Right lobe of liver (tissue), 6 donors: ENCODE measurements around the gene PTPRD. TPM values are rescaled to one million over a fixed set of nuclear protein-coding genes. Genes with fewer than 3 reads are reported as not detected.

Experiments used
- ATAC-seq, 4 donors: fragments of 200-7000 bp; cut with Tn5 transposase; one replicate each; pipeline ENCODE4 v1.9.1; 2020; ENCODE audit warnings: mild to moderate bottlenecking in 4 of 4, moderate library complexity in 4 of 4
- DNase-seq, 3 donors: peaks; one replicate each; pipeline ENCODE4 v3.0.0-alpha.2; 2020
- H3K27ac ChIP-seq, 3 donors: fragments of 200-600 bp; one replicate each; pipeline ENCODE4 v1.8.0; 2022
- H3K27me3 ChIP-seq, 2 donors: fragments of 200-600 bp; one replicate each; pipeline ENCODE4 v1.8.0; 2022
- H3K36me3 ChIP-seq, 4 donors: fragments of 200-600 bp; sonication (generic) in 1 of 4; one replicate each; pipeline versions ENCODE4 v1.5.1 to v1.8.0; 2017 to 2022; ENCODE audit warnings: control low read depth in 1 of 4
- H3K4me1 ChIP-seq, 4 donors: fragments of 200-600 bp; sonication (generic) in 1 of 4; one replicate each; pipeline versions ENCODE4 v1.5.1 to v1.8.0; 2017 to 2022; ENCODE audit warnings: control low read depth in 1 of 4
- H3K4me3 ChIP-seq, 3 donors: fragments of 200-600 bp; one replicate each; pipeline ENCODE4 v1.8.0; 2022
- H3K9me3 ChIP-seq, 4 donors: fragments of 200-600 bp; sonication (generic) in 1 of 4; one replicate each; pipeline versions ENCODE4 v1.5.1 to v1.8.0; 2017 to 2022; ENCODE audit warnings: control low read depth in 1 of 4
- POLR2A ChIP-seq: fragments of 450-650 bp; IDR thresholded peaks from one replicate; pipeline ENCODE4 v1.6.1; 2017; ENCODE audit warnings: antibody characterized with exemption, mild to moderate bottlenecking
- WGBS: methylation state at CpG from one replicate; pipeline ENCODE4 v1.1.6; 2018; ENCODE audit warnings: low coverage, low lambda C conversion rate; ENCODE audit not compliant: insufficient coverage; ENCODE audit errors: missing lambda C conversion rate; 5-methylcytosine and 5-hydroxymethylcytosine counted together
- intact Hi-C, 2 donors: fragments of 100-400 bp; cut with DNase I; formaldehyde crosslinking; loops; one replicate each; pipeline versions ENCODE4 v1.11.2 to v1.14.1; 2022
- total RNA-seq, 6 experiments: library from RNA; depleted of rRNA in 2 of 6; stranded (reverse); fragments of >200 nt in 2 of 6; fragmentation: NEBNext Ultra II Directional in 3 of 6; extraction: Animal tissue kit (Norgen Biotek cat#: 25700) in 3 of 6; gene quantifications; one replicate each; pipeline versions ENCODE4 v1.1.0 to v1.2.4, GENCODE V29; 2016 to 2023
- TF ChIP-seq, protein P1 (sequence below), 4 donors: fragments of 200-600 bp in 3 of 4; fragments of 450-650 bp in 1 of 4; IDR thresholded peaks; one replicate each; pipeline versions ENCODE4 v1.5.1 to v1.8.0; 2016 to 2022; ENCODE audit warnings: antibody characterized with exemption in 4 of 4, mild to moderate bottlenecking in 2 of 4
- donor health status: DM: no; HTN: yes; CAD: no.
- donor health status: DM: no; HTN: no; CAD: no.
- donor health status: DM: no; HTN: no; CAD: no.
- donor health status: DM: no; HTN: yes; CAD: no.
- donor health status: DM: no; HTN: yes; CAD: no.

PTPRD gene
- total RNA-seq, 6 experiments from 2014 or later, result 5.4 to 29.8 (median 13.9) TPM

DNA sequence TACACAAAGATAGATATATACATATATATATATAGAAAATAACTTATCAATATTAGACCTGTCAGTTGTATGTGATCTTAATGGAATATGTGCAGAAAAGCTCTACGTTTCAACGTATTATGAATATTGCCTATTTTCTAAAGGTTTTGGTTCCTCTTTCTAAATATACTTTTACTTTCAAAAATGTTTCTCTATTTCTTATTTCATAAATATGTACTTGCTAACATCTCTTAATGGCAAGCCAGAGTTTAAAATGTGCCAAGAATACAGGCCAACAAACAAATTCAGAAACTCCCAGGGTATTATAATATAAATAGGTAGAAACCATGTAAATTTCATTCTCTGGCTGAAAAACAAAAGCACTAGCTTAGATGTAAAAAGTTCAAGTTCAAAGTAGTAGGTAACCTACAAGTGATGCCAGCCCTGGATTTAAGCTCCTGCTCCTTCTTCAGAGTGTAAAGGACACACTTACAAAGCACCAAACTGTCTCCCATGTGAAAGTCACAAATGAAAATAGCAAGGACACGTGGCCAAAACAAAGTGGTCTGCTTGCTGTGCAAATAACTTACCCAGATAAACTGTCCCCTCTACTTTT is 2128.1 kb downstream of the PTPRD start:
- Histone ChIP-seq H3K4me3 (no peak overlapping the region), H3K27ac (no peak overlapping the region), H3K36me3 (no peaks in the 10 kb centered on the region), H3K4me1 (no peaks in the 10 kb centered on the region), H3K9me3 (no peaks in the 10 kb centered on the region), H3K27me3 (no peaks in the 10 kb centered on the region)
- intact Hi-C loops, result no loop called here
- 65% methylated on average over 3 of the region's 3 CpGs for WGBS
- DNase-seq (no peak), ATAC-seq (no peak)
- TF ChIP-seq POLR2A, result no peak
- TF ChIP-seq, protein P1, sequence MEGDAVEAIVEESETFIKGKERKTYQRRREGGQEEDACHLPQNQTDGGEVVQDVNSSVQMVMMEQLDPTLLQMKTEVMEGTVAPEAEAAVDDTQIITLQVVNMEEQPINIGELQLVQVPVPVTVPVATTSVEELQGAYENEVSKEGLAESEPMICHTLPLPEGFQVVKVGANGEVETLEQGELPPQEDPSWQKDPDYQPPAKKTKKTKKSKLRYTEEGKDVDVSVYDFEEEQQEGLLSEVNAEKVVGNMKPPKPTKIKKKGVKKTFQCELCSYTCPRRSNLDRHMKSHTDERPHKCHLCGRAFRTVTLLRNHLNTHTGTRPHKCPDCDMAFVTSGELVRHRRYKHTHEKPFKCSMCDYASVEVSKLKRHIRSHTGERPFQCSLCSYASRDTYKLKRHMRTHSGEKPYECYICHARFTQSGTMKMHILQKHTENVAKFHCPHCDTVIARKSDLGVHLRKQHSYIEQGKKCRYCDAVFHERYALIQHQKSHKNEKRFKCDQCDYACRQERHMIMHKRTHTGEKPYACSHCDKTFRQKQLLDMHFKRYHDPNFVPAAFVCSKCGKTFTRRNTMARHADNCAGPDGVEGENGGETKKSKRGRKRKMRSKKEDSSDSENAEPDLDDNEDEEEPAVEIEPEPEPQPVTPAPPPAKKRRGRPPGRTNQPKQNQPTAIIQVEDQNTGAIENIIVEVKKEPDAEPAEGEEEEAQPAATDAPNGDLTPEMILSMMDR (IDR thresholded peaks at IDR 0.05), result no peak

DNA sequence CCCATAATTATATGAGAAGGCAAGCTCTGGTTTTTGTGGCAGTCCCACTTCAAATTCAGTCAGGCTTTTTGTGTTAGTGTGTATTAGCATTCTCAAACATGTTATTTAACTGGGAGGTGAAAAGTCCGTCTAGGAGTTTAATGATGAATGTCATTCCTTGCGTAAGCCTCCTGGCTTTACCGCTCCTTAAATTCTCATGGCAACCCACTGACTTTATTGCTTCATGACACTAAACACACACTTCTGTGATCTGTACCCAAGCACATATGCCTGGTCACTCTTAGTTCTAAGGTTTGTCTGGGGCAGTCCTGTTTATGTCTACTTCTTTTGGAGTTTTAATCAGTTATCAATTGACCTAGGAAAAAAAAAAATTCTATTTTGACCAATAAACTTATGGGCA is 2135.4 kb downstream of the PTPRD start:
- intact Hi-C loops, result no loop called here
- 61% methylated on average over 3 of the region's 3 CpGs for WGBS
- no peak overlapping the region for H3K4me3 ChIP-seq
- no peak overlapping the region for H3K27ac ChIP-seq
- H3K4me1 ChIP-seq, result no peaks in the 10 kb centered on the region
- no peak for TF ChIP-seq POLR2A
- TF ChIP-seq, protein P1 (IDR thresholded peaks at IDR 0.05), result no peak
- ATAC-seq, result peak in 1 of 4 donors; percentile 30
- no peak for DNase-seq
- H3K9me3 ChIP-seq, result no peaks in the 10 kb centered on the region
- H3K27me3 ChIP-seq, result no peaks in the 10 kb centered on the region
- H3K36me3 ChIP-seq, result no peaks in the 10 kb centered on the region

DNA sequence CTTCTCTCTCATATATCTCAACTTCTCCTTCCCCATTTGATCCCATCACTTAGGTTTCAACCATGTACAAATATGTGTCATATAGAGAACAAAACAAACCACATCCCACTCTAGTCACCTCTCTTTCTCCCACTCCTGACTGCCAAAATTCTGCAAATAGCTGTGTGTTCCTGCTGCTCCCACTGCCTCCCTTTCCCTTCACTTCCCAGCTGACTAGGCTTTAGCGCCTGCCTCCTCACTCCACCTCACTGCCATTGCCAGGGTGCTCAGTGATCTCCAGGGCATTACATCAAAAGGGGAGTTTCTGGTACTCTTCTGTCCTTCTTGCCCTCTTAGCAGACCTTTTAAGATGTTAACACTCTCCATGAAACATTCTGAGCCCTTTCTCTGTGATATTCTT is 2137.9 kb downstream of the PTPRD start:
- Histone ChIP-seq H3K4me1 (no peaks in the 10 kb centered on the region), H3K36me3 (no peaks in the 10 kb centered on the region), H3K4me3 (no peak overlapping the region), H3K27ac (no peak overlapping the region), H3K9me3 (no peaks in the 10 kb centered on the region), H3K27me3 (no peaks in the 10 kb centered on the region)
- TF ChIP-seq POLR2A, result no peak
- TF ChIP-seq, protein P1 (IDR thresholded peaks at IDR 0.05), result no peak
- WGBS, result 100% methylated on average over 1 of the region's 1 CpG
- ATAC-seq (no peak), DNase-seq (no peak)
- intact Hi-C loops, result no loop called here

DNA sequence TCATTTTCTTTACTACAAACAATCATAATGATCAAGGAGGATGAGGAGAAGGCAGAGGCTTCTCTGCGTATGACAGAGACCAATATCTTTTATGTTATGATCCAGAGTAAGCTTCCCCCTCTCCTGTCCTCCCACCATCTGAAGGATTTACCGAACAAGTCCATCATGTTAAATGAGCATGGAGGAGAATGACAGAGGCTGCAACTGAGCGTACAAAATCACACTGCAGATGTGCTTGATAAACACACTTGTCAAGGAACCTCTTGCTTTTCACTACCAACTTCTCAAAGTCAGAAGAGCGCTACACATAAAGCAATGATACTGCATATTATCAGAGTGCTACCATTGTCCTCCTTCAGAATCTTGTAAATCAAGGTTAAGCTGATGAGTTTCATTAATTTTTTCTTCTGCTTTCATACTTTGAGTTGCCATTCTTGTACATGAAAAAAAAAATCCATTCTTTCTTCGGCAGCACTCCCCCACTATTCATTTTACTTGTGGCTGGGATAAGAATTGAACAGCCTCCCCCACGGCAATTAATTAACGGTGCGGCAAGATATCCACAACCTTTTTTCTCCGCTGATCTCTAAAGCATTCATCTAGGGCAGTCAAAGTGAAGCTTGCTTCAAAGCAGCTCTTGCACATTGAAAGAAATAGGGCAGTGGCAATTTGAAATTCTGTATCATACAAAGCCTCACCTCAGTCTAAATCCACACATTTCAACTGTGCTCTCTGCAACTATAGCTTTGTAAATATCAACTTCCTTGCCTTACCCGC is 2139.4 kb downstream of the PTPRD start:
- intact Hi-C loops, result no loop called here
- no peaks in the 10 kb centered on the region for H3K9me3 ChIP-seq
- no peaks in the 10 kb centered on the region for H3K4me1 ChIP-seq
- ATAC-seq (no peak), DNase-seq (no peak)
- H3K27me3 ChIP-seq, result no peaks in the 10 kb centered on the region
- TF ChIP-seq, protein P1 (IDR thresholded peaks at IDR 0.05), result no peak
- no peak for TF ChIP-seq POLR2A
- H3K27ac ChIP-seq, result no peak overlapping the region
- 91% methylated on average over 10 of the region's 10 CpGs for WGBS
- H3K4me3 ChIP-seq, result no peak overlapping the region
- no peaks in the 10 kb centered on the region for H3K36me3 ChIP-seq
